NB4 (cell line): ENCODE results near the gene MARCOL.

Experiments
- DNase-seq: peaks from one replicate; pipeline ENCODE4 v3.0.0; 2010; ENCODE audit warnings: low read depth
- H3K4me3 ChIP-seq: one replicate; pipeline ENCODE4 v1.5.1; 2011; ENCODE audit warnings: mild to moderate bottlenecking, low read depth, low read length, moderate library complexity
- CTCF ChIP-seq: IDR thresholded peaks from one replicate; pipeline ENCODE4 v1.5.1; 2012; ENCODE audit warnings: low read depth, low read length
- MAX ChIP-seq: IDR thresholded peaks from 2 replicates; pipeline ENCODE4 v1.6.1; 2011; ENCODE audit warnings: low read depth, low read length
- MYC ChIP-seq: IDR thresholded peaks from 2 replicates; pipeline ENCODE4 v1.6.1; 2011; ENCODE audit warnings: low read depth, low read length
- POLR2A ChIP-seq: IDR thresholded peaks from 2 replicates; pipeline ENCODE4 v1.6.1; 2011; ENCODE audit warnings: mild to moderate bottlenecking; ENCODE audit not compliant: insufficient read length; ENCODE audit errors: extremely low read depth

Gene MARCOL

GRCh38 chr5:148214665-148215185, 23.6 kb upstream of the MARCOL start:
- DNase-seq = no peak
- H3K4me3 ChIP-seq = no peak overlapping the region
- TF ChIP-seq CTCF (no peak), POLR2A (no peak), MAX (no peak), MYC (no peak)

- DNase-seq = no peak
- TF ChIP-seq POLR2A = no peak
- TF ChIP-seq MAX = no peak
- TF ChIP-seq CTCF = no peak
- TF ChIP-seq MYC = no peak
- H3K4me3 ChIP-seq = no peak overlapping the region
Measured at GRCh38 chr5:148221508-148221907, 16.8 kb upstream of the MARCOL start.

GRCh38 chr5:148224117-148224742, 14.1 kb upstream of the MARCOL start:
- DNase-seq = no peak
- H3K4me3 ChIP-seq = no peak overlapping the region
- TF ChIP-seq MYC (no peak), MAX (no peak), CTCF (no peak), POLR2A (no peak)

- TF ChIP-seq CTCF (no peak), MYC (no peak)
- H3K4me3 ChIP-seq = no peak overlapping the region
- DNase-seq = no peak
Measured at GRCh38 chr5:148228392-148228984, 9.8 kb upstream of the MARCOL start.

- TF ChIP-seq MYC (no peak), POLR2A (no peak), MAX (no peak), CTCF (no peak)
- no peak for DNase-seq
- H3K4me3 ChIP-seq = no peak overlapping the region
Measured at GRCh38 chr5:148229840-148230239, 8.5 kb upstream of the MARCOL start.
